ENCODE measurements around the gene ZNRF1.

DNA sequence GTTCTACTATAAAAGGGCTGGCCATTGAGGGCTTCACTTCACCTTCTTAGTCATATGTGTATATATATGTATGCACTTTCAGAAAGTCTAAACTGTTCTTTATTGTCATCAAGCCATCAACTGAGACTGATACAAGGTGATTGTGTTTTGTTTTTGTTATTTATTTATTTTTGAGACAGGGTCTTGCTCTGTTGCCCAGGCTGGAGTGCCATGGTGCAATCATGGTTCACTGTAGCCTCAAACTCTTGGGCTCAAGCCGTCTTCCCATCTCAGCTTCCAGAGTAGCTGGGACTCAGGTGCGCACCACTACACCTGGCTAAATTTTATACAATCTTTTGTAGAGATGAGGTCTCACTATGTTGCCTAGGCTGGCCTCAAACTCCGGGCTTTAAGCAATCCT lies 5.6 kb downstream of the ZNRF1 start:
- no peak for TF ChIP-seq CTCF (IDR thresholded peaks at IDR 0.05)
- no peak for TF ChIP-seq POLR2A (IDR thresholded peaks at IDR 0.05)

All from lower leg skin (tissue), 3 donors.